Measurements from ENCODE around the gene FYCO1.

- TF ChIP-seq CTCF (conservative IDR thresholded peaks at IDR 0.05; ENCODE audit: low read depth, low read length) (no peak), EZH2phosphoT487 (IDR thresholded peaks at IDR 0.05; ENCODE audit: borderline replicate concordance, low read length) (no peak), EZH2 (IDR thresholded peaks at IDR 0.05; ENCODE audit: low read length, unreplicated experiment) (no peak)
Measured at GRCh38 chr3:45993421-45994027, 2.1 kb downstream of the FYCO1 start.

Data from PC-3 (cell line).